Testis (tissue), 3 donors: ENCODE measurements around the gene PFDN5. TPM values are rescaled to one million over a fixed set of nuclear protein-coding genes. Genes with fewer than 3 reads are reported as not detected.

Experiments used
- DNase-seq: peaks from one replicate; pipeline ENCODE4 v3.0.0-alpha.2; 2019
- H3K27ac ChIP-seq, 2 donors: fragments of 200-600 bp; sonication (generic); one replicate each; pipeline ENCODE4 v1.5.1; 2019
- H3K27me3 ChIP-seq: fragments of 200-600 bp; sonication (generic); one replicate; pipeline ENCODE4 v1.5.1; 2019
- H3K36me3 ChIP-seq: fragments of 200-600 bp; sonication (generic); one replicate; pipeline ENCODE4 v1.5.1; 2017; ENCODE audit warnings: low read depth; ENCODE audit errors: missing control alignments
- H3K4me1 ChIP-seq: fragments of 200-600 bp; sonication (generic); one replicate; pipeline ENCODE4 v1.5.1; 2019
- H3K4me3 ChIP-seq, 2 donors: fragments of 200-600 bp; sonication (generic); one replicate each; pipeline ENCODE4 v1.5.1; 2017 to 2019
- H3K9me3 ChIP-seq: fragments of 200-600 bp; sonication (generic); one replicate; pipeline ENCODE4 v1.5.1; 2017
- POLR2A ChIP-seq: fragments of 450-650 bp; IDR thresholded peaks from one replicate; pipeline ENCODE4 v1.6.1; 2017; ENCODE audit warnings: antibody characterized with exemption, mild to moderate bottlenecking, moderate library complexity
- WGBS, 2 donors: methylation state at CpG; one replicate each; pipeline ENCODE4 v1.1.5; 2018; 5-methylcytosine and 5-hydroxymethylcytosine counted together
- intact Hi-C: fragments of 100-400 bp; cut with DNase I; formaldehyde crosslinking; loops from one replicate; pipeline ENCODE4 v1.15.1; 2023; ENCODE audit warnings: low total_unique reads
- polyA plus RNA-seq: library from polyadenylated mRNA; stranded (reverse); fragments of 350-450 nt; fragmentation: Illumina TruSeq; extraction: RNeasy Lipid Tissue Mini Kit (QIAGEN cat#74804); gene quantifications from one replicate; pipeline ENCODE4 v1.2.3, GENCODE V29; 2014; ENCODE audit warnings: low read depth, low replicate concordance; ENCODE audit not compliant: insufficient read depth
- total RNA-seq, 2 donors: library from RNA; depleted of rRNA; stranded (reverse); fragments of >200 nt; gene quantifications; one replicate each; pipeline ENCODE4 v1.2.3, GENCODE V29; 2016
- TF ChIP-seq, protein P1 (sequence below), 3 experiments: fragments of 450-650 bp in 2 of 3; fragments of 200-600 bp in 1 of 3; sonication (generic) in 1 of 3; IDR thresholded peaks; one replicate each; pipeline ENCODE4 v1.5.1; 2016 to 2019; ENCODE audit warnings: antibody characterized with exemption in 3 of 3, mild to moderate bottlenecking in 2 of 3, moderate library complexity in 1 of 3

Gene PFDN5
- total and polyA plus RNA-seq, 3 donors from 2014 or later, result 430 to 797 (median 494) TPM

DNA sequence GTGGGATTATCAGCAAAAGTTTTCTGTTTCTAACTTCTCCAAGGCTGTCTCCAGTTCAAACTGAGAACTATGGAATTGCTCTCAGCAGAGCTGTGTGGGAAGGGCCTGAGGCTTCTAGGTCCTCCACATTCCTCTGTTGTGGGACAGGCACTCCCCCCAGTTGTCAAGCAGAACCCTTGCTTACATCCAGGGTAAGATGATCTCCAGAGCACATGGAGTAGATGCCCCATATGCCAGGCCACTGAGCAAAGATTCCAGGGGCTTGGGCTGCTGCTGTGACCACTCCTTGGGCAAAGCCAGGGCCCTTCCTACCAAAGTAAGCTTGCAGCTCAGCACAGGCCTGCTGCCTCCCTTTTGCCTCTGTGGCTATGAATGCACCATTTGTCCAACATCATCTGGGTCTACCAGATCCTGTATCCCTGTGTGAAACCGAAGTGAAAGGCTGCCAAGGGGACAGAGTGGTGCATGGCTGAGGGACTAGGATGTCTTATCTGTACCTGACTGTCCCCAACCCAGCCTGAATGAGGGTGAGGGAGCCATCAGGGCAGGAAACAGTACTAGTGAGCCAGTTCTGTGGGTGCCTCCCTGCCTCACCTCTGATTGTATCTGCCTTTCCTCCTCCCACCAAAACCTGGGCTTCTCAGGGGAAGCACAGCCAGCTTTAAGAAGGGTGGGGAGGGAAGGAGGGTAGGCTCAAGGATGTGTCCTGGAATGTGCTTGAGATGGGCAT lies 40.4 kb upstream of the PFDN5 start:
- 86 to 89% methylated on average over 1 of the region's 1 CpG for WGBS, 2 donors
- Histone ChIP-seq H3K4me3 (no peak overlapping the region), H3K27me3 (no peaks in the 10 kb centered on the region), H3K36me3 (no peaks in the 10 kb centered on the region), H3K9me3 (no peaks in the 10 kb centered on the region), H3K27ac (no peak overlapping the region), H3K4me1 (peaks cover 20% of the 10 kb centered on the region)
- intact Hi-C loops, result loop anchor here (5.0 kb wide), 1 partner anchor 38 kb away; no protein-coding TSS in a partner anchor
- no peak for DNase-seq
- TF ChIP-seq, protein P1, sequence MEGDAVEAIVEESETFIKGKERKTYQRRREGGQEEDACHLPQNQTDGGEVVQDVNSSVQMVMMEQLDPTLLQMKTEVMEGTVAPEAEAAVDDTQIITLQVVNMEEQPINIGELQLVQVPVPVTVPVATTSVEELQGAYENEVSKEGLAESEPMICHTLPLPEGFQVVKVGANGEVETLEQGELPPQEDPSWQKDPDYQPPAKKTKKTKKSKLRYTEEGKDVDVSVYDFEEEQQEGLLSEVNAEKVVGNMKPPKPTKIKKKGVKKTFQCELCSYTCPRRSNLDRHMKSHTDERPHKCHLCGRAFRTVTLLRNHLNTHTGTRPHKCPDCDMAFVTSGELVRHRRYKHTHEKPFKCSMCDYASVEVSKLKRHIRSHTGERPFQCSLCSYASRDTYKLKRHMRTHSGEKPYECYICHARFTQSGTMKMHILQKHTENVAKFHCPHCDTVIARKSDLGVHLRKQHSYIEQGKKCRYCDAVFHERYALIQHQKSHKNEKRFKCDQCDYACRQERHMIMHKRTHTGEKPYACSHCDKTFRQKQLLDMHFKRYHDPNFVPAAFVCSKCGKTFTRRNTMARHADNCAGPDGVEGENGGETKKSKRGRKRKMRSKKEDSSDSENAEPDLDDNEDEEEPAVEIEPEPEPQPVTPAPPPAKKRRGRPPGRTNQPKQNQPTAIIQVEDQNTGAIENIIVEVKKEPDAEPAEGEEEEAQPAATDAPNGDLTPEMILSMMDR (IDR thresholded peaks at IDR 0.05), result no peak
- no peak for TF ChIP-seq POLR2A

DNA sequence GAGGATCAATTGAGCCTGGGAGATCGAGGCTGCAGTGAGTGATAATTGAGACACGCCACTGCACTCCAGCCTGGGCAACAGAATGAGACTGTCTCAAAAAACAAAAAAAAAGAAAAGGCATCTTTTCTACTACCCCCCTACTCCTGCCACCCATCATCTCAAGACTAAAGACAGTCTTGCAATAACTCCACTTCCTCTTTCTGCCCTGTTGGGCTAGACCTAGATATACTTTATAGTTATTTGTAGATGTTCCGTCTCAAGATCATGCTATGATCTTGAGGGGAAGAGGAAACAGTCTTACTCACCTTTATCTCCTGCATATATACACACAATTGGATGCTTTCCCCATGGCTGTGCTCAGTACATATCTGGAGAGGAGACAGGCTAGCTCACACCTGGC lies 39.3 kb upstream of the PFDN5 start:
- Histone ChIP-seq H3K36me3 (no peaks in the 10 kb centered on the region), H3K4me1 (peaks cover 17% of the 10 kb centered on the region), H3K4me3 (no peak overlapping the region), H3K9me3 (no peaks in the 10 kb centered on the region), H3K27me3 (no peaks in the 10 kb centered on the region), H3K27ac (no peak overlapping the region)
- 84 to 93% methylated on average over 3 of the region's 3 CpGs for WGBS, 2 donors
- intact Hi-C loops, result no loop called here
- DNase-seq, result no peak
- no peak for TF ChIP-seq POLR2A
- TF ChIP-seq, protein P1 (IDR thresholded peaks at IDR 0.05), result no peak

GRCh38 chr12:53258541-53259539 lies 36.5 kb upstream of the PFDN5 start:
- WGBS, 2 donors, result 65 to 72% methylated on average over 7 of the region's 7 CpGs
- Histone ChIP-seq H3K4me1 (no peaks in the 10 kb centered on the region), H3K27ac (no peak overlapping the region), H3K36me3 (no peaks in the 10 kb centered on the region), H3K9me3 (no peaks in the 10 kb centered on the region), H3K4me3 (no peak overlapping the region), H3K27me3 (no peaks in the 10 kb centered on the region)
- TF ChIP-seq, protein P1 (IDR thresholded peaks at IDR 0.05), result no peak
- TF ChIP-seq POLR2A, result no peak
- intact Hi-C loops, result no loop called here
- DNase-seq, result no peak

DNA sequence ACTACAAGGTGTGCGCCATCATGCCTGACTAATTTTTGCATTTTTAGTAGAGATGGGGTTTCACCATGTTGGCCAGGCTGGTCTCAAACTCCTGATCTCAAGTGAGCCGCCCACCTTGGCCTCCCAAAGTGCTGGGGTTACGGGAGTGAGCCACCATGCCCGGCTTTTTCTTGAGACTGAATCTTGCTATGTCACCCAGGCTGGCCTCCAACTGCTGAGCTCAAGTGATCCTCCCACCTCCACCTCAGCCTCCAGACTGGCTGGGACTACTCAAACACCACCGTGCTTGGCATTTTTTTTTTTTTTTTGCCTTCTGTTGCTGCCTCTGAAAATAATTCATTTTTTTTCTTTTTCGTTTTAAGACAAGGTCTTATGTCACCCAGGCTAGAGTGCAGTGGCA lies 35.5 kb upstream of the PFDN5 start:
- Histone ChIP-seq H3K27ac (no peak overlapping the region), H3K36me3 (no peaks in the 10 kb centered on the region), H3K27me3 (no peaks in the 10 kb centered on the region), H3K4me1 (no peaks in the 10 kb centered on the region), H3K9me3 (no peaks in the 10 kb centered on the region), H3K4me3 (no peak overlapping the region)
- intact Hi-C loops, result no loop called here
- WGBS, 2 donors, result 90 to 91% methylated on average over 6 of the region's 6 CpGs
- DNase-seq, result no peak
- TF ChIP-seq POLR2A, result no peak
- TF ChIP-seq, protein P1 (IDR thresholded peaks at IDR 0.05), result no peak
